Cortex of kidney (tissue), 1 donor: ENCODE data around the gene RNF220.

Experiments
- DNase-seq: peaks from one replicate; lab custom pipeline; 2025; lab: John Stamatoyannopoulos, UW

Gene RNF220

GRCh38 chr1:44407430-44408211, 2.6 kb downstream of the RNF220 start:
- DNase-seq: no peak

GRCh38 chr1:44408212-44408582, 3.1 kb downstream of the RNF220 start:
- DNase-seq: no peak

GRCh38 chr1:44408632-44409602, 3.9 kb downstream of the RNF220 start:
- DNase-seq: no peak

- DNase-seq: no peak
Measured at GRCh38 chr1:44409757-44410156, 4.7 kb downstream of the RNF220 start.

- DNase-seq: no peak
Measured at GRCh38 chr1:44411861-44412260, 6.8 kb downstream of the RNF220 start.

- DNase-seq: no peak
Measured at GRCh38 chr1:44412601-44413000, 7.5 kb downstream of the RNF220 start.

- DNase-seq: no peak
Measured at GRCh38 chr1:44413740-44414139, 8.7 kb downstream of the RNF220 start.

- DNase-seq: no peak
Measured at GRCh38 chr1:44415013-44415412, 10.0 kb downstream of the RNF220 start.

GRCh38 chr1:44416408-44416807, 11.4 kb downstream of the RNF220 start:
- DNase-seq: no peak

GRCh38 chr1:44417351-44418021, 12.4 kb downstream of the RNF220 start:
- no peak for DNase-seq

GRCh38 chr1:44418022-44418673, 13.1 kb downstream of the RNF220 start:
- no peak for DNase-seq

GRCh38 chr1:44419901-44420300, 14.8 kb downstream of the RNF220 start:
- DNase-seq: no peak

GRCh38 chr1:44420535-44420934, 15.5 kb downstream of the RNF220 start:
- no peak for DNase-seq

GRCh38 chr1:44421446-44421884, 16.4 kb downstream of the RNF220 start:
- DNase-seq: no peak

- DNase-seq: no peak
Measured at GRCh38 chr1:44422161-44422560, 17.1 kb downstream of the RNF220 start.

GRCh38 chr1:44423591-44424537, 18.8 kb downstream of the RNF220 start:
- DNase-seq: no peak

GRCh38 chr1:44424747-44425146, 19.7 kb downstream of the RNF220 start:
- DNase-seq: no peak

- no peak for DNase-seq
Measured at GRCh38 chr1:44425341-44426082, 20.5 kb downstream of the RNF220 start.

- DNase-seq: no peak
Measured at GRCh38 chr1:44431861-44432260, 26.8 kb downstream of the RNF220 start.

GRCh38 chr1:44433209-44433608, 28.2 kb downstream of the RNF220 start:
- no peak for DNase-seq
